Activated CD4-positive, CD25-positive, alpha-beta regulatory T cell (primary cell): Measurements from ENCODE around the gene PFDN1.

ENCODE experiments used
- DNase-seq, 4 experiments: peaks; one replicate each; lab custom pipeline; 2025; lab: John Stamatoyannopoulos, UW

Gene PFDN1

DNA sequence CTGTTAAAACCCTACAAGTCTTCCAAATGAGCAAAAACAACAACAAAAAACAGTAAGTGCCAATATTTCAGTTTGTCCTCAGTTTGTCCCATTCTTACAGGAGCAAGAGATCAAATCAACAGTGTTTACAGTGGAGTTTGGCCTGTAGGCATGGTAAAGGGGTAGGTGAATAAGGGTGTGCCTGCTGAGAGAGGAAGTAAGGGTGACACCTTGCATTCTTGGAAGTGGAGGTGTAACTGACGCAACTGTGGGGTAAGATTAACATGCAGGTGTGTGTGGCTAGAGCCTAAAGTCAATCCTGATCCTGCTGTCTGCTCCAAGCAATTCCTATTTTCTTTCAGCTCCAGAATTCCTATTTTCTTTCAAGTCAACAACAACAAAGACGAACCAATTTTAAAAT lies 43.4 kb downstream of the PFDN1 start:
- DNase-seq: no peak

- no peak for DNase-seq
Measured at GRCh38 chr5:140258873-140259272, 44.0 kb downstream of the PFDN1 start.

DNA sequence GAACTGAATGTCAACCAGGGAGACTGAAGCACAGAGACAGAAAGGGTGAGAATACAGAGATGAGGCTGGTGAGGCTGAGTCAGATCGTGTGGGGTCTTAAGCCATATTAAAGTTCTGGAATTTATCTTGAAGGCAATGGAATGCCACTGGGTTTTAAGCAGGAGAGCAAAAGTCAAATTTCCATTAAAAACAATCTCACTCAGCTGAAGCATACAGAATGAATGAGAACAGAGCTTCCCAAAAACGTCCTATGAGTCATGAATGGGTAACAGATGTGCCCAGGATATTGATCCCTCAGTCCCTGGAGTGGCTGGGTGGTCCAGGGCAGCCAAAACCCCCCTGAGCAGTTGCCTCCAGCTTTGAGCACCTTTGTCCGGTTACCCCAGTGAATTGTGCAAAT lies 44.9 kb downstream of the PFDN1 start:
- DNase-seq: no peak

GRCh38 chr5:140256726-140257125 lies 46.2 kb downstream of the PFDN1 start:
- no peak for DNase-seq

- no peak for DNase-seq
Measured at GRCh38 chr5:140255460-140256157, 47.3 kb downstream of the PFDN1 start.

DNA sequence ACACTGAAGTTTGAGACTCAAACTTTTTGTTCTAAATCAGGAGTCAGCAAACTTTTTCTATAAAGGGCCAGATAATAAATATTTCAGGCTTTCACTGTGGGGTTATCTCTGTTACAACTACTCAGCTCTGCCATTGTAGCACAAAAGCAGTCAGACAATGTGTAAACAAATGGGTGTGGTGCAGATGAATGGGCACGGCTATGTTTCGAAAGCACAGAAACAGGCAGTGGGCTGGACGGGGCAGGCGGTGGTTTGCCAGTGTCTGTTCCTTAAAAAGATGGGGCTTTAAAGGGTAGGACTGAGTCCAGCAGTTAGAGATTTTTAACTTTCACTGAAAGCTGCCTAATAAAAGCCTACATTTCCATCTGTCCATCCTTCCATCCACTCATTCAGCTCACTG lies 48.9 kb downstream of the PFDN1 start:
- no peak for DNase-seq

GRCh38 chr5:140252470-140253126 lies 50.3 kb downstream of the PFDN1 start:
- DNase-seq: no peak

GRCh38 chr5:140251527-140251973 lies 51.4 kb downstream of the PFDN1 start:
- peak in 1 of 4 experiments; percentile 4 for DNase-seq

- DNase-seq: no peak
Measured at GRCh38 chr5:140250386-140250785, 52.5 kb downstream of the PFDN1 start.

DNA sequence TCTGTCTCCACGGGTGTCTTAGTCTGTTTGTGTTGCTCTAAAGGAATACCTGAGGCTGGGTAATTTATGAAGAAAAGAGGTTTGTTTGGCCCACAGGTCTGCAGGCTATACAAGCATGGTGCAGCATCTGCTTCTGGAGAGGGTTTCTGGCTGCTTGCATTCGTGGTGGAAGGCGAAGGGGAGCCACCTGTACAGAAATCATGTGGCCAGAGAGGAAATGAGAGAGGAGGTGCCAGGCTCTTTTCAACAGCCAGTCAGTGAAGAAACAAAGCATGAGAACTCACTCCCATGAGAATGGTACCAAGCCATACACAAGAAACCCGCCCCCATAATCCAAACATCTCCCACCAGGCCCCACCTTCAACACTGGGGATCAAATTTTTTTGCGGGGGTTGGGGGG lies 53.4 kb downstream of the PFDN1 start:
- DNase-seq: no peak

- DNase-seq: no peak
Measured at GRCh38 chr5:140248414-140248813, 54.5 kb downstream of the PFDN1 start.

GRCh38 chr5:140246378-140247122 lies 56.4 kb downstream of the PFDN1 start:
- no peak for DNase-seq

DNA sequence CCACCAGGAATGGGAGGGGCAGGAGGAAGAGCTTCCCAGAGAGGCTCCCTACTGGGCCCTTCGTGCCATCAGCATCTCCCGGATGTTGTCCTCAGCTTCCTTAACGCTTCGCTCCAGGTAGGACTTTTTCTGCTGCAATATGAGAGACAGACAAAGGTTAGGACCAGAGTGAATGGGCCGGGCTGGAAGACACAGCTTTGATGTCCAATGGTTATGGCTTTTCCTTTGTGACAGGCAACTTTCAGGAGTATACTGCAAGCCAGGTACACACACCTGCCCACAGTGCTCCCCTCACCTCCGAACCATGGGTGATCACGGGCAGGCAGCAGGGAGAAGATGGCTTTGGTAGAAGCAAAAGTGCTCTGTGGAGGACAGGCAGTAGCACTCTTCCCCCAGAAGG lies 57.0 kb downstream of the PFDN1 start:
- DNase-seq: no peak

GRCh38 chr5:140245341-140245740 lies 57.6 kb downstream of the PFDN1 start:
- DNase-seq: no peak

- peak; percentile 35 to 57 (median 48) for DNase-seq
Measured at GRCh38 chr5:140244525-140245025, 58.3 kb downstream of the PFDN1 start.

DNA sequence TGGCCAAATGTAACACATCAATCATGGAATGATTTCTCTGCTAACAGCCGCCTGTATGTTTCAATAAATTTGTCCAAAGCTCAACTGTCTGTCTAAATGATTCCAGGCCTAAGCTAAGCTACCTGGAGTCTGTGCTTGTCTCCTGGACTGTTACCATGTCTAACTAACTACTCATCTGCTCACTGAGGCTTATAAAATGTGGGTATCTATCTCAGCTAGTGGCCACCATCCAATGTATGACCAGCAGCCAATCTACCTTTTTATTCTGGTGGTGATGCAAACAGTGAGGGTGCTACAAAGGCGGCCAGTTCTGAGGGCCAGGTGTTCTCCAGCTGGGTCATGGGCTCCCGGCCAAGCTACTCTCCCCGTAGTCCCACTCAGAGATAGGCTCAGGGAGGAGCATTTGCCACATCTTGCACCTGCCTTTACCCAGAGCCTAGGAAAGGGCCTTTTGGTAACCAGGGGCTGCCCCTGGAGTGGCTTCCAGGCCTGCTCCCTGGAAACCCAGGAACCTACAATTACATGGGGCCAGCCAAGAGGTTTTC lies 59.1 kb downstream of the PFDN1 start:
- DNase-seq: no peak

DNA sequence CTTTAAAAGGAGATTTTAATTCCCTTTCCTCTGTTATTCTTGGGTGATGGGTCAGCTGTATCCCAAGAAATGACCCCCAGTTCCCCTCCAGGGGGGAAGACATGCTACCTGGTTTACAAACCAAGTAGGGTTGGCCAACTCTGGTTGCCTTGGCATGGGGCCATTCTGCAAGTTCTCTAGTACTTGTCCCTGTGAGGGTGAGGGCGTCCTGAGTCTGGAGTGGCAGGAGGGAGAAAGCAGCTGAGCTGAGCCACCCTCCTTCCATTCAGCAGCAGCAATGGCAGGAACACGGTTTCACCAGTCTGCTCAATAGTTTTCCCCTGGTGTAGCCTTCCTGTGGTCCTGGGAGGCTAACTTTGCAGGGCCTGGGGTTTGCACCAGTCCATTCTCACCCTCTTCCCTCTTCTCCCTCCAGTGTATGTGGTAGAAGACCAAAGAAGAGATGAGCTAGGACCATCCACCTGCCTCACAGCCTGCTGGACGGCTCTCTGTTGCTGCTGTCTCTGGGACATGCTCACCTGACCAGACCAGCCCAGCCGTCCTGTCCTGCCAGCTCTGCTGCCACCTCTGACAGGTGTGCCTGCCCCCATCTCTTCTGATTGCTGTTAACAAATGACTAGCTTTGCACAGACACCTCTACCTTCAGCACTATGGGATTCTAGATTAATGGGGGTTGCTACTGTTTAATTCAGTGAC lies 59.9 kb downstream of the PFDN1 start:
- DNase-seq: no peak

DNA sequence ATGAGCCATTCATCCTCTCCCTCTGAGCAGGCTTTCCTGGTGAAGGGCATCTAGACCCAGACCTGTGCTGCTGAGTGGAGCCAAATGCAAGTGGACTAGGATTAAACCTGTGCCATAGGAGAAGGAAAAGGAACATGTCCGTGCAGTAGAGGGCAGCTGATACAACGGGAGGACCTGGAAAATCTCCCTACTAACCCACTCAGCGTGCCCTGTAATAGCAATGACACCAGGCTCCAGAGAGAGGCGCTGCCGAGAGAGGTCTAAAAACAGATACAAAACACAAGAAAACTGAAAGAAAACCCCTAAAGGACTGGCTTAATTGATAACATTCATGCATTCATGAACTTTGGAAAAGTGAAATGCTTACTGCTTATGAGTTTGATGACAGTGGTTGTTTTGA lies 60.8 kb downstream of the PFDN1 start:
- no peak for DNase-seq

DNA sequence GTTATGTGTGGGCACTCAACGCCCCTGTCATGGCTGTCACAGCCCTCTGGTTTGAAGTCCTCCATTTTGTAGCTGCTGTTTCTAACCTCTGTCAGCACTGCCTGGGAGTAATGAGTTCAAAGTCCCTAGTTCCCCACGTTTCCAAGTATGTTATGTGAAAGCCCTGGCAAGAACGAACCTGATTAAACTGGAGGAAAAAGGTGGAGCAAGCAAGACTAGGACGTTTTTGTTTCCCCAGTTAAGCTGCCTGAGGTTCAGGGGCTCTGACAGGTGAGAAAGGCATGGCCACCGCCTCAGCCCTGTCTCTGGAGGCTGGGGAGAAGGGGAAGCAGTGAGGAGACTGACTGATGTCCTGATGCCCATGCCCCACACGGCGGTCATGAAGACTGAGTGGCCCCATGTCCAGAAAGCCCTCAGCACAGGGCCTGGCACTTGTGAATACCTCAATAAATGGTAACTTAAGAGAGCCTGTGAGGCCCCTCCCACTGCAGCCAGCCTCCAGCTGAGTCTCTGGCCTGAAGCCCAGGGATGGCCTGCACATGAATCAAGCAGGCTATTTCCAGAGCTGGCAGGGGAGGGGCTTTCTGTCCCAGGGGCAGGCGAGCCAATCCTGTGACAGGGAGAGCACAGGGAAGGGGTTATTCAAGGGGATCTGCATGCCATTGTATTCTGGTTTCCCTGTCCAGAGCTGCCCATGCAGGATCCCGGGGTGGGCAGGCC lies 61.8 kb downstream of the PFDN1 start:
- no peak for DNase-seq

- peak; percentile 8 to 48 (median 18) for DNase-seq
Measured at GRCh38 chr5:140239939-140240700, 62.8 kb downstream of the PFDN1 start.
